K562 (cell line): Measurements from ENCODE around the gene NECTIN4. TPM values are rescaled to one million over a fixed set of nuclear protein-coding genes. Genes with fewer than 3 reads are reported as not detected.

Experiments
- GATAD2A ChIP-seq: fragments of 450-650 bp; IDR thresholded peaks from 2 replicates; pipeline ENCODE4 v1.6.1; 2017
- HDAC2 ChIP-seq: fragments of 450-650 bp; IDR thresholded peaks from 2 replicates; pipeline ENCODE4 v1.6.1; 2016; ENCODE audit warnings: mild to moderate bottlenecking
- ID3 ChIP-seq, 2 experiments: fragments of 250-450 bp in 1 of 2; fragments of 450-650 bp in 1 of 2; sonication (Bioruptor Pico) in 1 of 2; IDR thresholded peaks; 2 replicates each; pipeline versions ENCODE4 v1.6.1 to v1.8.0; 2016 to 2021; ENCODE audit warnings: mild to moderate bottlenecking in 2 of 2, moderate library complexity in 2 of 2, missing compliant biosample characterization in 1 of 2, missing genetic modification characterization in 1 of 2
- MEF2D ChIP-seq: conservative IDR thresholded peaks from 2 replicates; pipeline ENCODE4 v1.6.1; 2016; ENCODE audit warnings: low read depth, missing genetic modification characterization, missing compliant biosample characterization
- NEUROD1 ChIP-seq: fragments of 150-350 bp; IDR thresholded peaks from 2 replicates; pipeline ENCODE4 v1.6.1; 2014; ENCODE audit warnings: borderline replicate concordance, low read length, low read depth; ENCODE audit not compliant: partially characterized antibody
- NONO ChIP-seq, 2 experiments: fragments of 200-400 bp in 1 of 2; fragments of 450-650 bp in 1 of 2; formaldehyde crosslinking in 1 of 2; IDR thresholded peaks; 2 replicates each; pipeline ENCODE4 v1.6.1; 2017; ENCODE audit warnings: low read depth in 2 of 2, mild to moderate bottlenecking in 2 of 2, moderate library complexity in 2 of 2, low read length in 1 of 2
- NRF1 ChIP-seq, 2 experiments: fragments of 450-650 bp; IDR thresholded peaks in 1 of 2; conservative IDR thresholded peaks in 1 of 2; 2 replicates each; pipeline ENCODE4 v1.6.1; 2014; ENCODE audit warnings: mild to moderate bottlenecking in 2 of 2
- POU5F1 ChIP-seq: fragments of 150-350 bp; IDR thresholded peaks from 2 replicates; pipeline ENCODE4 v1.6.1; 2014; ENCODE audit warnings: borderline replicate concordance, low read length, low read depth, mild to moderate bottlenecking; ENCODE audit not compliant: partially characterized antibody
- SFPQ ChIP-seq: fragments of 200-400 bp; formaldehyde crosslinking; IDR thresholded peaks from 2 replicates; pipeline ENCODE4 v1.6.1; 2017; ENCODE audit warnings: mild to moderate bottlenecking, low read depth, low read length, moderate library complexity
- STAT6 ChIP-seq: sonication (generic); formaldehyde crosslinking; IDR thresholded peaks from 2 replicates; pipeline ENCODE4 v1.8.1; 2023; ENCODE audit warnings: mild to moderate bottlenecking, missing genetic modification reagents
- TAF1 ChIP-seq: IDR thresholded peaks from 2 replicates; pipeline ENCODE4 v1.6.1; 2011; ENCODE audit warnings: mild to moderate bottlenecking, low read length, moderate library complexity; ENCODE audit not compliant: insufficient read depth, control insufficient read depth, severe bottlenecking; ENCODE audit errors: extremely low read depth
- ZBTB7A ChIP-seq: IDR thresholded peaks from 2 replicates; pipeline ENCODE4 v1.6.1; 2011; ENCODE audit warnings: low read depth, mild to moderate bottlenecking, low read length, moderate library complexity, borderline replicate concordance; ENCODE audit not compliant: control insufficient read depth
- ZC3H8 ChIP-seq: fragments of 450-650 bp; IDR thresholded peaks from 2 replicates; pipeline ENCODE4 v1.6.1; 2017
- ZNF395 ChIP-seq: fragments of 200-800 bp; sonication (Bioruptor generic); IDR thresholded peaks from 2 replicates; pipeline ENCODE4 v1.6.1; 2017; ENCODE audit warnings: missing genetic modification characterization, missing compliant biosample characterization
- ZNF445 ChIP-seq: fragments of 250-450 bp; sonication (Bioruptor Pico); IDR thresholded peaks from 2 replicates; pipeline ENCODE4 v1.4.0; 2020; ENCODE audit warnings: low read depth, mild to moderate bottlenecking, moderate library complexity
- ZNF644 ChIP-seq: fragments of 200-800 bp; sonication (Bioruptor generic); IDR thresholded peaks from 2 replicates; pipeline ENCODE4 v1.6.1; 2016; ENCODE audit warnings: low read depth, missing genetic modification characterization, missing compliant biosample characterization
- polyA plus RNA-seq, 8 experiments: library from polyadenylated mRNA; depleted of rRNA in 4 of 8; stranded (reverse) in 5 of 8; unstranded in 3 of 8; fragments of >200 nt; fragmentation: Nextera tagmentation in 2 of 8; fragmentation: Illumina TruSeq in 1 of 8; extraction: Ambion mirVana in 2 of 8; extraction: Trizol in 1 of 8; gene quantifications; 2 replicates each; pipeline versions ENCODE4 v1.2.1 to v1.2.3, GENCODE V29; 2011 to 2014; ENCODE audit warnings: inconsistent platforms in 1 of 8, missing spikeins in 1 of 8
- total RNA-seq, 7 experiments: library from RNA; depleted of rRNA in 6 of 7; stranded (reverse); fragments of >200 nt in 6 of 7; fragmentation: Illumina TruSeq in 2 of 7; extraction: Trizol in 2 of 7; gene quantifications; 2 replicates each; pipeline versions ENCODE4 v1.2.1 to v1.2.3, GENCODE V29; 2011 to 2021; ENCODE audit warnings: low replicate concordance in 1 of 7
- TF ChIP-seq, protein P1 (sequence below): fragments of 250-450 bp; sonication (Bioruptor Pico); IDR thresholded peaks from 2 replicates; pipeline ENCODE4 v1.4.0; 2020; ENCODE audit warnings: mild to moderate bottlenecking, moderate library complexity

Gene NECTIN4
- total and polyA plus RNA-seq, 9 of the 15 experiments (the other 6 are each of a cell fraction or from before 2014, with no cell fraction given): 0.01 to 0.09 TPM; not detected in 7

GRCh38 chr1:161132410-161133219 is 43.3 kb upstream of the NECTIN4 start, which contains the start of gene DEDD (continued):
- peak; percentile 92 for TF ChIP-seq ZNF395
- TF ChIP-seq ZNF644 (tag): peak; percentile 86; the same call in 1 of the 2 replicates
- TF ChIP-seq POU5F1: peak; percentile 38
- TF ChIP-seq, protein P1, sequence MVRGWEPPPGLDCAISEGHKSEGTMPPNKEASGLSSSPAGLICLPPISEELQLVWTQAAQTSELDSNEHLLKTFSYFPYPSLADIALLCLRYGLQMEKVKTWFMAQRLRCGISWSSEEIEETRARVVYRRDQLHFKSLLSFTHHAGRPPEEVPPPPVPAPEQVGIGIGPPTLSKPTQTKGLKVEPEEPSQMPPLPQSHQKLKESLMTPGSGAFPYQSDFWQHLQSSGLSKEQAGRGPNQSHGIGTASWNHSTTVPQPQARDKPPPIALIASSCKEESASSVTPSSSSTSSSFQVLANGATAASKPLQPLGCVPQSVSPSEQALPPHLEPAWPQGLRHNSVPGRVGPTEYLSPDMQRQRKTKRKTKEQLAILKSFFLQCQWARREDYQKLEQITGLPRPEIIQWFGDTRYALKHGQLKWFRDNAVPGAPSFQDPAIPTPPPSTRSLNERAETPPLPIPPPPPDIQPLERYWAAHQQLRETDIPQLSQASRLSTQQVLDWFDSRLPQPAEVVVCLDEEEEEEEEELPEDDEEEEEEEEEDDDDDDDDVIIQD (CRISPR knock-in tag): no peak
- TF ChIP-seq ZNF445 (CRISPR knock-in tag): no peak
- 0 out of 2 replicates have a peak, but pooled peaks have one; percentile 23 for TF ChIP-seq HDAC2
- TF ChIP-seq ZC3H8: no peak
- no peak for TF ChIP-seq ID3 (CRISPR knock-in tag; IDR thresholded peaks at IDR 0.05)
- peak; percentile 88 for TF ChIP-seq ID3 (tag; IDR thresholded peaks at IDR 0.05)
- peak; percentile 88 for TF ChIP-seq TAF1
- no peak for TF ChIP-seq SFPQ
- TF ChIP-seq NEUROD1: peak; percentile 47
- peak; percentile 49 to 60 for TF ChIP-seq NRF1 (conservative IDR thresholded peaks at IDR 0.05 in 1 of 2, IDR thresholded peaks at IDR 0.05 in 1 of 2)
- TF ChIP-seq NONO (IDR thresholded peaks at IDR 0.05; ENCODE audit: low read depth in 2 of 2, low read length in 1 of 2): peak; percentile 50 to 60; a peak in 2 of 4 replicates
- TF ChIP-seq STAT6: peak; percentile 72; the same call in 1 of the 2 replicates
- no peak for TF ChIP-seq MEF2D
- TF ChIP-seq GATAD2A: 0 out of 2 replicates have a peak, but pooled peaks have one; percentile 9
- no peak for TF ChIP-seq ZBTB7A
